ENCODE results near the gene U2AF1L4.

U2AF1L4 gene

GRCh38 chr19:35744430-35745327 lies 539 bp downstream of the U2AF1L4 start:
- DNase-seq (ENCODE audit: low read depth) = peak; percentile 93
- peak; percentile 23 for TF ChIP-seq CTCF (conservative IDR thresholded peaks at IDR 0.05; ENCODE audit: control insufficient read depth, insufficient read depth, low read depth, low read length)
- H3K4me3 ChIP-seq (ENCODE audit: control insufficient read depth, low read depth, low read length) = peak overlapping the region; percentile 73

GRCh38 chr19:35743640-35744429 lies 1.4 kb downstream of the U2AF1L4 start:
- no peak for DNase-seq (ENCODE audit: low read depth)
- no peak overlapping the region for H3K4me3 ChIP-seq (ENCODE audit: control insufficient read depth, low read depth, low read length)
- no peak for TF ChIP-seq CTCF (conservative IDR thresholded peaks at IDR 0.05; ENCODE audit: control insufficient read depth, insufficient read depth, low read depth, low read length)

- H3K4me3 ChIP-seq (ENCODE audit: control insufficient read depth, low read depth, low read length) = no peak within 1 kb of the TSS
- TF ChIP-seq CTCF (conservative IDR thresholded peaks at IDR 0.05; ENCODE audit: control insufficient read depth, insufficient read depth, low read depth, low read length) = no peak
- no peak for DNase-seq (ENCODE audit: low read depth)
These were observed 3.0 kb downstream of the U2AF1L4 start, which contains the start of gene IGFLR1 for GRCh38 chr19:35742121-35742724. Gene IGFLR1 (minus strand): TSS chr19:35742452. CDS start chr19:35741180, 1,272 bp downstream.

GRCh38 chr19:35741203-35741515 lies 4.1 kb downstream of the U2AF1L4 start:
- DNase-seq (ENCODE audit: low read depth) = no peak
- TF ChIP-seq CTCF (conservative IDR thresholded peaks at IDR 0.05; ENCODE audit: control insufficient read depth, insufficient read depth, low read depth, low read length) = no peak
- H3K4me3 ChIP-seq (ENCODE audit: control insufficient read depth, low read depth, low read length) = peak overlapping the region; percentile 65

- H3K4me3 ChIP-seq (ENCODE audit: control insufficient read depth, low read depth, low read length) = peak overlapping the region; percentile 65
- peak; percentile 93 for DNase-seq (ENCODE audit: low read depth)
- no peak for TF ChIP-seq CTCF (conservative IDR thresholded peaks at IDR 0.05; ENCODE audit: control insufficient read depth, insufficient read depth, low read depth, low read length)
These were observed 4.6 kb downstream of the U2AF1L4 start for GRCh38 chr19:35740423-35741202.

- DNase-seq (ENCODE audit: low read depth) = no peak
- peak overlapping the region; percentile 65 for H3K4me3 ChIP-seq (ENCODE audit: control insufficient read depth, low read depth, low read length)
- no peak for TF ChIP-seq CTCF (conservative IDR thresholded peaks at IDR 0.05; ENCODE audit: control insufficient read depth, insufficient read depth, low read depth, low read length)
These were observed 5.2 kb downstream of the U2AF1L4 start for GRCh38 chr19:35740108-35740422.
